GM21423 (cell line): Measurements from ENCODE around the gene ITGA5.
"Not testable (repeated sequence)": the region's sequence is repeated elsewhere in the genome, so short reads cannot be mapped to it uniquely, and the experiment has no call there.

Experiments
- ATAC-seq: cut with Tn5 transposase; IDR thresholded peaks from one replicate; pipeline ENCODE4 v1.9.1; 2021; ENCODE audit warnings: mild to moderate bottlenecking, moderate library complexity; ENCODE audit not compliant: unreplicated experiment

ITGA5 gene

GRCh38 chr12:54357506-54358190, 61.4 kb downstream of the ITGA5 start:
- no peak for ATAC-seq

DNA sequence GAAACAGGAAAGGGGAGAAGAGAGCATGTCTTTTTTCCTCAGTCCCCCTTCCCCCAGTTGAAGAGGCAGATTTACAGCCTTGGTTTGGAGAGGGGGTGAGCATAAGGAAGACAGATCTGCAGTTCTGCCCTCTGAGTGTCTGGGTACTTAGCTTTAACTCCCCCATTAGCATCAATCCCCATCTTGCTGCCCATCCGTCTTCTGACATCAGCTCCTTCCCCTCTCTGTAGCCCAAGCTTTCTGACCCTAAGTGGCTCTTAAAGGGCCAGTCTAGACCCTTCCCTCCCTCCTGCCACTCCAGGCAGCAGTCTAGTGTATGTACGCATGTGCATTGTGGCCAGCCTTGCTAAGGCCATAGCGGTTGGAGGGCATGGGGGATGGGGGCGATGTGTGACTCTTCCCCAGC, 62.1 kb downstream of the ITGA5 start:
- ATAC-seq, result no peak

GRCh38 chr12:54356228-54356627, 62.8 kb downstream of the ITGA5 start:
- ATAC-seq, result no peak

DNA sequence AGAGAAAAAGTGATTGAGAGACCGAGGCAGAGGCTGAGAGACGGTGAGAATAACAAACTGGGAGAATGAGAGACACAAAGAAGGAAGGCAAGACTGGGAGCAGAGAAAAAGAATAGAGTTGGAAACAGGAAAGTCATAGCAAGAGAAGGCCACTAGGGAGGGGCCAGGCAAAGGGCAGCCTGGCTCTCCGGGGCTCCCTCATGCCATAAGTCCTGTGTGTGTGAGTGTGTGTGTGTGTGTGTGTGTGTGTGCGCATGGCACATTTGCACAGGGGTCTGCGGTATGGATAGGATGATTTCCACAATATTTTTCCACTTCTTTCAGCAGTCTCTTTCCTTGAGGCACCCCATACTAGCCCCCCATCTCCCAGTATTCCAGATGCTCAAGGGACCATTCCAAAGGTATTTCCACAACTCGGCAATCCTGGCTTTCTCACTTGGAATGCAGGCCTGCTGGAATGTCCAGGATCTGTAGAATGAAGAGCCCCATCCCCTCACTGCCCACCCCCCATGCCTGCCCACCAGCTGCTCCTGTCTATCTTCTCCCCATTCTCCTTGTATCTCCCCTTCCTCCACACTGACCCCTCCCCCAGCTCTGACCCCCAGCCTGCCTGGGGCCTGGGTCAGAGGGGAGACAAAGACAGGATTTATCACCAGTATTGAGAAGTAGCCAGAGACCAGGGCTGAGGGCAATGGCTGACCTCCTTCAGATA, 63.8 kb downstream of the ITGA5 start:
- no peak for ATAC-seq

- not testable (repeated sequence) for ATAC-seq
These were observed 64.8 kb downstream of the ITGA5 start for GRCh38 chr12:54354271-54354670.

DNA sequence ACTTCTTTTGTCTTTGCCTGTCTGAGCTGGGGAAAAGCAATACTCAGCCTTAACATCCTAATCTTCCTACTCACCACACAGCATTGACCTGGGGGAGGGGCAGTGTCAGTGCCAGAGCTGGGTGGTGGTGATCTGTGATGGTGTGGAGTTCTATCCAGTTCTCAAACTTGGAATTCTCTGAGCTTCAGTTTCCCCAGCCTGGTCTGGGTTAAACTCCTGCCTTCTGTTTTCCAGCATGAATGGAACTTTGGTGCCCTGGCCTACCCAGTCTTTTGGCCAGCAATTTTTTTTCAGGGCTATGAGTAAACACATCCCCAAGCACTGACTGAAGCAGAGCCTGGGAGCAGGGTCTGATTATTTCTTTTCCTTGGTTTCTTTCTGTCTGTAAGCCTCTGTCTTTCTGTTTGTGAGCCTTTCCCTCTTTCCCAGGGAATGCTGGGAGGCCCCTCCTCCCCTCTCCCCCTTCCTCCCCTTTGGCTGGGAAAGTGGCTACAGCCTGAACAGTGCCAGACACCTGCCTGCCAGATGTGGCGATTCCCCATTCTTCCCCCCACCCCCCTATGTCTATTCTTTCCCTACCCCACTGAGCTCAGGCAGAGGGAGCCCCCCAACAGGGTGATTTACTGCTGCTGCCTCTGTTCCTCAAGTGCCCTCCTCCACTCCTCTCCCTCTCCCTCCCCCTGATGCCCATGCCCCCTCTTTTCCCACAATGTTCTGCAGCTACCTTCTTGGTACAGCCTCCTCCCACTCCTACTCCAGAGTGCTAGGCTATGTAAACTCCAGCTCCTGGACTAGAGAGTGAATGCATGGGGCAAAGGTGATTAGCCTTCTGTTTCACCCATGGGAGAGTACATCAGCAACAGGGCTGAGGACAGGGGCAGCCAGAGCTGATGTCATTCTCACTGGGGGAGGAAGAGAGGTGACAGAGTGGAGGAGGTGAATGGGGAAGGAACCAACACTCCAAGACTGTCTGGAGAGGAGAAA, 65.9 kb downstream of the ITGA5 start:
- ATAC-seq, result no peak

- ATAC-seq, result no peak
These were observed 67.0 kb downstream of the ITGA5 start for GRCh38 chr12:54352022-54352531.

- no peak for ATAC-seq
These were observed 67.7 kb downstream of the ITGA5 start for GRCh38 chr12:54351341-54351740.

DNA sequence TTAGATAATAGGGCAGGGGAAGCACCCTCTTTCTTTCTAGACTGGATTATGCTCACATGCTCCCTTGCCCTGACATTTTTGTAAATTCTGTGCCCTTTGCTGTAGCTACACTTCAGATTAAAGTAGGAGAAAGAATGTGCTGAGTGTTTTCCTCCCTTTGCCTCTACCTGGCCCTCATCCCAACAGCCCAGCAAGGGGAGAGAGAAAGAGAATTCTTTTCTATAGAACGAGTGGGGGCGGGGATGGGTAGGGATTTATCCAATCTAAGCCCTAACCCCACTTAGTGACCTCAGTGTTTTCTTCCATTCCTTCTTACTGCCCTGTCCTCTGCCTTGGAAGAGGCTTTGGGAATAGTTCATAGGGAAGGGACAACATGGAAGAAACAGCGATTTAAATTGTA, 68.3 kb downstream of the ITGA5 start:
- ATAC-seq, result no peak

GRCh38 chr12:54349679-54350078, 69.4 kb downstream of the ITGA5 start:
- no peak for ATAC-seq

- ATAC-seq, result no peak
These were observed 70.0 kb downstream of the ITGA5 start for GRCh38 chr12:54349036-54349435.
